B cell (primary cell): Measurements from ENCODE around the gene NEGR1. TPM values are rescaled to one million over a fixed set of nuclear protein-coding genes. Genes with fewer than 3 reads are reported as not detected.

Source experiments
- ATAC-seq: fragments of 200-7000 bp; cut with Tn5 transposase; one replicate; pipeline ENCODE4 v1.10.0; 2021; ENCODE audit warnings: low read depth, mild to moderate bottlenecking, moderate number of reproducible peaks, moderate library complexity
- CTCF ChIA-PET: fragments of 350-600 bp; sonication (Branson Sonifier 250); formaldehyde crosslinking; loops from one replicate; lab custom pipeline; 2021; ENCODE audit warnings: antibody characterized with exemption, inconsistent platforms; lab: Charles Lee
- POLR2A ChIA-PET: fragments of 350-600 bp; sonication (Branson Sonifier 250); formaldehyde crosslinking; loops from one replicate; lab custom pipeline; 2021; ENCODE audit warnings: antibody characterized with exemption; lab: Charles Lee
- DNase-seq: peaks from one replicate; pipeline ENCODE4 v3.0.0; 2013
- H2AFZ ChIP-seq: 2 replicates; pipeline ENCODE4 v1.6.1; 2012; ENCODE audit warnings: mild to moderate bottlenecking, low read depth, low read length; ENCODE audit not compliant: insufficient read depth, poor library complexity, severe bottlenecking
- H3K27ac ChIP-seq, 2 donors: 1 replicate in 1 of 2; 2 replicates in 1 of 2; pipeline ENCODE4 v1.5.1; 2012 to 2013; ENCODE audit warnings: low read length in 2 of 2, mild to moderate bottlenecking in 2 of 2, moderate library complexity in 1 of 2
- H3K27me3 ChIP-seq, 4 experiments: fragments of 200-600 bp in 1 of 4; sonication (generic) in 1 of 4; replicated peaks in 1 of 4; 1 replicate in 2 of 4; 2 replicates in 2 of 4; pipeline versions ENCODE4 v1.6.1 to v1.7.0; 2013 to 2016; ENCODE audit warnings: low read length in 3 of 4, mild to moderate bottlenecking in 2 of 4, mixed read lengths in 1 of 4, moderate library complexity in 1 of 4; ENCODE audit not compliant: insufficient read depth in 4 of 4, control insufficient read depth in 3 of 4; ENCODE audit errors: control extremely low read depth in 1 of 4
- H3K36me3 ChIP-seq, 2 experiments: replicated peaks in 1 of 2; 1 replicate in 1 of 2; 2 replicates in 1 of 2; pipeline versions ENCODE4 v1.6.1 to v1.7.1; 2013; ENCODE audit warnings: low read length in 1 of 2; ENCODE audit not compliant: insufficient read depth in 2 of 2, control insufficient read depth in 1 of 2; ENCODE audit errors: control extremely low read depth in 1 of 2, extremely low read depth in 1 of 2
- H3K4me1 ChIP-seq, 2 donors: fragments of 200-600 bp in 1 of 2; sonication (generic) in 1 of 2; 1 replicate in 1 of 2; 2 replicates in 1 of 2; pipeline versions ENCODE4 v1.5.1 to v1.6.1; 2013 to 2017; ENCODE audit warnings: low read length in 2 of 2; ENCODE audit not compliant: control insufficient read depth in 2 of 2, insufficient read depth in 2 of 2
- H3K4me2 ChIP-seq: replicated peaks from 2 replicates; pipeline ENCODE3; 2012; ENCODE audit warnings: mild to moderate bottlenecking, low read depth, low read length; ENCODE audit not compliant: poor library complexity, severe bottlenecking
- H3K4me3 ChIP-seq, 5 experiments: fragments of 200-600 bp in 1 of 5; sonication (generic) in 1 of 5; 1 replicate in 3 of 5; 2 replicates in 2 of 5; pipeline versions ENCODE4 v1.5.1 to v1.7.0; 2011 to 2016; ENCODE audit warnings: low read length in 4 of 5, mild to moderate bottlenecking in 4 of 5, low read depth in 2 of 5, control low read depth in 1 of 5, moderate library complexity in 1 of 5; ENCODE audit not compliant: insufficient read depth in 1 of 5; ENCODE audit errors: control extremely low read depth in 1 of 5, extremely low read depth in 1 of 5
- H3K79me2 ChIP-seq: fragments of 200-600 bp; sonication (generic); one replicate; pipeline ENCODE4 v1.6.0; 2016; ENCODE audit warnings: low read length; ENCODE audit not compliant: control insufficient read depth, insufficient read depth
- H3K9ac ChIP-seq: fragments of 200-600 bp; sonication (generic); 2 replicates; pipeline ENCODE4 v1.6.1; 2017; ENCODE audit warnings: mild to moderate bottlenecking, low read length, moderate library complexity
- H3K9me3 ChIP-seq, 3 donors: one replicate each; pipeline versions ENCODE4 v1.6.1 to v1.7.1; 2013; ENCODE audit warnings: low read length in 2 of 3; ENCODE audit not compliant: control insufficient read depth in 2 of 3, insufficient read depth in 1 of 3; ENCODE audit errors: control extremely low read depth in 1 of 3
- H4K20me1 ChIP-seq: 2 replicates; pipeline ENCODE4 v1.6.0; 2012; ENCODE audit warnings: mild to moderate bottlenecking, low read length; ENCODE audit not compliant: insufficient read depth, control insufficient read depth, poor library complexity, severe bottlenecking
- H3K27ac Mint-ChIP-seq: one replicate; pipeline ENCODE4 v1.8.0; 2021; ENCODE audit warnings: mixed read lengths
- H3K27me3 Mint-ChIP-seq: one replicate; pipeline ENCODE4 v1.8.0; 2021; ENCODE audit warnings: mixed read lengths
- H3K4me1 Mint-ChIP-seq: one replicate; pipeline ENCODE4 v1.8.0; 2021; ENCODE audit warnings: mixed read lengths
- H3K4me3 Mint-ChIP-seq: one replicate; pipeline ENCODE4 v1.8.0; 2021; ENCODE audit warnings: mixed read lengths
- H3K9me3 Mint-ChIP-seq: one replicate; pipeline ENCODE4 v1.8.0; 2022; ENCODE audit warnings: mixed read lengths; ENCODE audit not compliant: insufficient read depth
- EZH2 ChIP-seq: IDR thresholded peaks from 2 replicates; pipeline ENCODE4 v1.6.1; 2012; ENCODE audit warnings: borderline replicate concordance, low read depth, mild to moderate bottlenecking, moderate library complexity, low read length; ENCODE audit not compliant: insufficient read depth, poor library complexity, severe bottlenecking
- WGBS: methylation state at CpG from one replicate; pipeline ENCODE4 v1.1.5; 2013; ENCODE audit warnings: missing lambda C conversion rate; ENCODE audit not compliant: insufficient coverage; 5-methylcytosine and 5-hydroxymethylcytosine counted together
- intact Hi-C: fragments of 100-400 bp; cut with micrococcal nuclease; formaldehyde crosslinking; loops from one replicate; pipeline ENCODE4 v1.10.0; 2022
- polyA plus RNA-seq: library from polyadenylated mRNA; depleted of rRNA; stranded (reverse); fragments of >200 nt; gene quantifications from 2 replicates; pipeline ENCODE4 v1.2.3, GENCODE V29; 2012
- total RNA-seq, 2 donors: library from RNA; stranded (reverse); fragments of 120-200 nt in 1 of 2; gene quantifications; 1 replicate in 1 of 2; 2 replicates in 1 of 2; pipeline versions ENCODE4 v1.2.3 to v1.2.4, GENCODE V29; 2013 to 2022
- TF ChIP-seq, protein P1 (sequence below): fragments of 200-600 bp; IDR thresholded peaks from one replicate; pipeline ENCODE4 v1.8.0; 2022; ENCODE audit warnings: antibody characterized with exemption, mild to moderate bottlenecking

Gene NEGR1
- total and polyA plus RNA-seq, 2 donors (not counting 1 experiment from before 2014, with no cell fraction given), result 0.01 TPM; not detected in 1

DNA sequence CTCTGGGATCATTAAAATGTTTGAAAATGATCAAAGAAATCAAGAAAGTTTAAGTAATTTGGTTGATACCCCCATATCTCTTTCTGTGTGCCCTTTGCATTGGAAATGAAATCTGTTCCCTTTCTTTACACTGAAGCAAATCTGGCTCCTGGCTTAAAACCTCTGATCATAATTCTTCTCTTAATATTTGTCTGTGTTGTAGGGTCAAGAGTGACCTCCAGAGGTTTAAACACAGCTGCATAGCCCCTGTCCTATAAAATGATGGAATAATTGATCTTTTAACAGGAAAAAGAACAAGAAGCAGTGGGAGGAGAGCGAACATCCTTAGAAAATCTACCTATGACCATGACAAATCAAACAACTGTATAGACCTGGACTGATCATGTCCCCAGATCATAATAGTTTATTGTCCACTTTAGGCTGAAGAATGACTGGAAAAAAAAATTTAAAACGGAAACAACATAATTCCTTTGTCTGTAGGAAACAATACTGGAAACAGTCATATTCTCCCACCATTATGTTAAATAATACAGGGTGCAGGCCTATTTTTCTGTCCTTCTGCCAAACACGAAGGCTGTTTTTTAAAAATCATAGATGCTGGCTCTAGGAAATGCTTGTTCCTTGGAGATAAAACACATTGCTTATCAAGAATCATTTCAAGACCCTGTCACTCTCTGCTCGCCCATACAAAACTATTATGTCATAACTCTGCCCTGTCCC is 184.3 kb downstream of the NEGR1 start:
- Histone ChIP-seq H2AFZ (no peak overlapping the region), H3K27ac (no peak overlapping the region), H3K9ac (no peak overlapping the region), H3K79me2 (no peaks in the 10 kb centered on the region), H3K4me1 (no peaks in the 10 kb centered on the region), H3K4me2 (no peak overlapping the region), H3K27me3 (no peaks in the 10 kb centered on the region), H3K36me3 (no peaks in the 10 kb centered on the region), H4K20me1 (no peaks in the 10 kb centered on the region), H3K9me3 (no peaks in the 10 kb centered on the region), H3K4me3 (no peak overlapping the region)
- ATAC-seq (no peak), DNase-seq (no peak)
- no peak overlapping the region for H3K4me3 Mint-ChIP-seq
- no peaks in the 10 kb centered on the region for H3K27me3 Mint-ChIP-seq
- H3K4me1 Mint-ChIP-seq, result no peaks in the 10 kb centered on the region
- ChIA-PET POLR2A (no interaction called here), CTCF (no interaction called here)
- 92% methylated on average over 1 of the region's 4 CpGs for WGBS
- no peak overlapping the region for H3K27ac Mint-ChIP-seq
- TF ChIP-seq, protein P1, sequence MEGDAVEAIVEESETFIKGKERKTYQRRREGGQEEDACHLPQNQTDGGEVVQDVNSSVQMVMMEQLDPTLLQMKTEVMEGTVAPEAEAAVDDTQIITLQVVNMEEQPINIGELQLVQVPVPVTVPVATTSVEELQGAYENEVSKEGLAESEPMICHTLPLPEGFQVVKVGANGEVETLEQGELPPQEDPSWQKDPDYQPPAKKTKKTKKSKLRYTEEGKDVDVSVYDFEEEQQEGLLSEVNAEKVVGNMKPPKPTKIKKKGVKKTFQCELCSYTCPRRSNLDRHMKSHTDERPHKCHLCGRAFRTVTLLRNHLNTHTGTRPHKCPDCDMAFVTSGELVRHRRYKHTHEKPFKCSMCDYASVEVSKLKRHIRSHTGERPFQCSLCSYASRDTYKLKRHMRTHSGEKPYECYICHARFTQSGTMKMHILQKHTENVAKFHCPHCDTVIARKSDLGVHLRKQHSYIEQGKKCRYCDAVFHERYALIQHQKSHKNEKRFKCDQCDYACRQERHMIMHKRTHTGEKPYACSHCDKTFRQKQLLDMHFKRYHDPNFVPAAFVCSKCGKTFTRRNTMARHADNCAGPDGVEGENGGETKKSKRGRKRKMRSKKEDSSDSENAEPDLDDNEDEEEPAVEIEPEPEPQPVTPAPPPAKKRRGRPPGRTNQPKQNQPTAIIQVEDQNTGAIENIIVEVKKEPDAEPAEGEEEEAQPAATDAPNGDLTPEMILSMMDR, result no peak
- TF ChIP-seq EZH2, result no peak
- H3K9me3 Mint-ChIP-seq, result no peaks in the 10 kb centered on the region
- intact Hi-C loops, result no loop called here

GRCh38 chr1:72094209-72094608 is 188.1 kb downstream of the NEGR1 start:
- Histone ChIP-seq H4K20me1 (no peaks in the 10 kb centered on the region), H2AFZ (no peak overlapping the region), H3K36me3 (no peaks in the 10 kb centered on the region), H3K27ac (no peak overlapping the region), H3K9me3 (no peaks in the 10 kb centered on the region), H3K4me2 (no peak overlapping the region), H3K4me3 (no peak overlapping the region), H3K4me1 (no peaks in the 10 kb centered on the region), H3K79me2 (no peaks in the 10 kb centered on the region), H3K27me3 (no peaks in the 10 kb centered on the region), H3K9ac (no peak overlapping the region)
- ATAC-seq (no peak), DNase-seq (no peak)
- POLR2A ChIA-PET, result no interaction called here
- WGBS, result 43% methylated on average over 1 of the region's 2 CpGs
- no peak overlapping the region for H3K27ac Mint-ChIP-seq
- intact Hi-C loops, result no loop called here
- no peaks in the 10 kb centered on the region for H3K4me1 Mint-ChIP-seq
- no peak for TF ChIP-seq EZH2
- TF ChIP-seq, protein P1, result no peak
- H3K9me3 Mint-ChIP-seq, result no peaks in the 10 kb centered on the region
- H3K27me3 Mint-ChIP-seq, result no peaks in the 10 kb centered on the region
- CTCF ChIA-PET, result no interaction called here
- H3K4me3 Mint-ChIP-seq, result no peak overlapping the region
